ENCODE data around the gene TTC33. TPM values are rescaled to one million over a fixed set of nuclear protein-coding genes. Genes with fewer than 3 reads are reported as not detected.

Gene TTC33
- total RNA-seq, 3 donors from 2014 or later = 17.6 to 28.1 (median 18.4) TPM

GRCh38 chr5:40584054-40584453, 171.7 kb downstream of the TTC33 start:
- no peak overlapping the region for H3K27ac ChIP-seq
- H3K9me3 ChIP-seq = no peaks in the 10 kb centered on the region
- H3K27me3 ChIP-seq = no peaks in the 10 kb centered on the region
- intact Hi-C loops (cut with DNase I; ENCODE audit: low total_unique reads) = no loop called here
- H3K4me3 ChIP-seq = no peak overlapping the region
- H3K36me3 ChIP-seq = no peaks in the 10 kb centered on the region
- H3K4me1 ChIP-seq = no peaks in the 10 kb centered on the region
- DNase-seq (ENCODE audit: low spot score in 2 of 2) = no peak
- no peak for TF ChIP-seq CTCF (IDR thresholded peaks at IDR 0.05)
- no peak for TF ChIP-seq POLR2AphosphoS5 (IDR thresholded peaks at IDR 0.05)

GRCh38 chr5:40578501-40579451, 177.0 kb downstream of the TTC33 start:
- Histone ChIP-seq H3K4me1 (no peaks in the 10 kb centered on the region), H3K27me3 (no peaks in the 10 kb centered on the region), H3K9me3 (no peaks in the 10 kb centered on the region), H3K36me3 (no peaks in the 10 kb centered on the region), H3K27ac (no peak overlapping the region), H3K4me3 (no peak overlapping the region)
- intact Hi-C loops (cut with DNase I; ENCODE audit: low total_unique reads) = no loop called here
- no peak for TF ChIP-seq POLR2AphosphoS5 (IDR thresholded peaks at IDR 0.05)
- no peak for TF ChIP-seq POLR2A (IDR thresholded peaks at IDR 0.05)
- no peak for TF ChIP-seq CTCF (IDR thresholded peaks at IDR 0.05)
- DNase-seq (ENCODE audit: low spot score in 2 of 2) = no peak

DNA sequence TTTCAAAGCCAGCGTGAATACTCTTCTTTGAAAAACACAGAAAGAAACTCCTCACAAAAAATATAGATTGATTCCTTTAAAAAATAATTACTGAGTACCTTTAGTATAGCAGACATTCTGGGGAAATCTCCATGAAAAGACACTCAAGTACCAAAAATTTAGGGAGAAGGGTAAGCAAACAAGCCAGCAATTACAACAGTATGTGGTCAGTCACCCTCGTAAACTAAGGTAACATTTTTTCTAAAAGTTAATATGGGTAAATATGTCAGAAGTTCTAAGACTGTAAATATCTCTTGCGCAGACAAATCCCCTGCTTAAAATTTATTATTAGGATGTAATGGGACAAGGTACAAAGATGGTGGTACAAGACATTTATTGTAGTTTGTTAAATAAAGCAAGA, 178.0 kb downstream of the TTC33 start:
- intact Hi-C loops (cut with DNase I; ENCODE audit: low total_unique reads) = no loop called here
- Histone ChIP-seq H3K4me1 (no peaks in the 10 kb centered on the region), H3K27me3 (no peaks in the 10 kb centered on the region)

GRCh38 chr5:40575921-40576320, 179.8 kb downstream of the TTC33 start:
- Histone ChIP-seq H3K4me1 (no peaks in the 10 kb centered on the region), H3K4me3 (no peak overlapping the region), H3K9me3 (no peaks in the 10 kb centered on the region), H3K27ac (no peak overlapping the region), H3K27me3 (no peaks in the 10 kb centered on the region), H3K36me3 (no peaks in the 10 kb centered on the region)
- TF ChIP-seq CTCF (IDR thresholded peaks at IDR 0.05) (no peak), POLR2AphosphoS5 (IDR thresholded peaks at IDR 0.05) (no peak)
- no peak for DNase-seq (ENCODE audit: low spot score in 2 of 2)
- intact Hi-C loops (cut with DNase I; ENCODE audit: low total_unique reads) = no loop called here

More for the DNA sequence above, 178.0 kb downstream of the TTC33 start:
- no peak overlapping the region for H3K4me3 ChIP-seq
- no peaks in the 10 kb centered on the region for H3K36me3 ChIP-seq
- no peak for DNase-seq (ENCODE audit: low spot score in 2 of 2)
- no peak overlapping the region for H3K27ac ChIP-seq
- H3K9me3 ChIP-seq = no peaks in the 10 kb centered on the region
- TF ChIP-seq POLR2AphosphoS5 (IDR thresholded peaks at IDR 0.05) (no peak), POLR2A (IDR thresholded peaks at IDR 0.05) (no peak), CTCF (IDR thresholded peaks at IDR 0.05) (no peak)

DNA sequence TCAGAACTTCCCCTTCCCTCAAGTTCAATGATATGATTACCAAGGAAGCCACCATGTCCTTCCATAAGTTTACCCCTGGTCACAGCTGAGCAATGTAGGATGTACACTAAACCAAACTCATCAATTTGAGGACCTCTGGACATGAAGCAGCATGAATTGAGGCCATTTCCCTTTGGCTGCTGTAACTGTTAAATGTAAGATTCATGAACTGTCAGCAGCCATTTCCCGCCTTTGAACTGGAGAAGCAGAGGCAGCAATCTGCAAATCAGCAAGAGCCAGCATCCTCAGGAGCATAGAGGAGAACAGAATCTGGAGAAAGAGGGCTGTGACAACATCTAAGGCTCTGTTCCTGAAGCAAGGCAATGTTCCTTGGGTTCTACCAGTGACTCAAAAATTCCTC, 180.3 kb downstream of the TTC33 start:
- no peaks in the 10 kb centered on the region for H3K36me3 ChIP-seq
- TF ChIP-seq POLR2A (IDR thresholded peaks at IDR 0.05) (no peak), CTCF (IDR thresholded peaks at IDR 0.05) (no peak), POLR2AphosphoS5 (IDR thresholded peaks at IDR 0.05) (no peak)
- no peak overlapping the region for H3K4me3 ChIP-seq
- no peaks in the 10 kb centered on the region for H3K9me3 ChIP-seq
- no peak for DNase-seq (ENCODE audit: low spot score in 2 of 2)
- no peak overlapping the region for H3K27ac ChIP-seq
- no peaks in the 10 kb centered on the region for H3K27me3 ChIP-seq
- intact Hi-C loops (cut with DNase I; ENCODE audit: low total_unique reads) = no loop called here
- no peaks in the 10 kb centered on the region for H3K4me1 ChIP-seq
